HG03342 (cell line): ENCODE measurements around the gene CEP192.
"Not testable (repeated sequence)": the region's sequence is repeated elsewhere in the genome, so short reads cannot be mapped to it uniquely, and the experiment has no call there.

Experiments used
- ATAC-seq: cut with Tn5 transposase; IDR thresholded peaks from one replicate; pipeline ENCODE4 v1.9.1; 2021; ENCODE audit warnings: mild to moderate bottlenecking, moderate library complexity; ENCODE audit not compliant: unreplicated experiment

CEP192 gene

GRCh38 chr18:13028869-13029268 is 37.7 kb downstream of the CEP192 start:
- ATAC-seq: no peak

- ATAC-seq: no peak
These were observed 41.0 kb downstream of the CEP192 start for GRCh38 chr18:13032173-13032572.

- no peak for ATAC-seq
These were observed 44.2 kb downstream of the CEP192 start for GRCh38 chr18:13035249-13035914.

- no peak for ATAC-seq
These were observed 45.6 kb downstream of the CEP192 start for GRCh38 chr18:13036622-13037320.

- ATAC-seq: no peak
These were observed 48.6 kb downstream of the CEP192 start for GRCh38 chr18:13039806-13040205.

- ATAC-seq: no peak
These were observed 51.9 kb downstream of the CEP192 start for GRCh38 chr18:13043066-13043465.

GRCh38 chr18:13048061-13048595 is 57.0 kb downstream of the CEP192 start:
- no peak for ATAC-seq

GRCh38 chr18:13051159-13051558 is 60.0 kb downstream of the CEP192 start:
- no peak for ATAC-seq

- ATAC-seq: no peak
These were observed 60.8 kb downstream of the CEP192 start for GRCh38 chr18:13051950-13052349.

- ATAC-seq: no peak
These were observed 63.2 kb downstream of the CEP192 start for GRCh38 chr18:13054336-13054735.

- ATAC-seq: no peak
These were observed 70.5 kb downstream of the CEP192 start for GRCh38 chr18:13061630-13062189.

GRCh38 chr18:13067124-13067523 is 76.0 kb downstream of the CEP192 start:
- no peak for ATAC-seq

- no peak for ATAC-seq
These were observed 76.8 kb downstream of the CEP192 start for GRCh38 chr18:13067966-13068365.

GRCh38 chr18:13070460-13070859 is 79.3 kb downstream of the CEP192 start:
- no peak for ATAC-seq

GRCh38 chr18:13076886-13077285 is 85.7 kb downstream of the CEP192 start:
- no peak for ATAC-seq

GRCh38 chr18:13077473-13077872 is 86.3 kb downstream of the CEP192 start:
- no peak for ATAC-seq

GRCh38 chr18:13078065-13078464 is 86.9 kb downstream of the CEP192 start:
- not testable (repeated sequence) for ATAC-seq

GRCh38 chr18:13086906-13087305 is 95.7 kb downstream of the CEP192 start:
- no peak for ATAC-seq

GRCh38 chr18:13095466-13095865 is 104.3 kb downstream of the CEP192 start:
- ATAC-seq: no peak

- ATAC-seq: no peak
These were observed 105.1 kb downstream of the CEP192 start for GRCh38 chr18:13096232-13096631.

GRCh38 chr18:13096719-13097118 is 105.6 kb downstream of the CEP192 start:
- no peak for ATAC-seq

- ATAC-seq: not testable (repeated sequence)
These were observed 106.9 kb downstream of the CEP192 start for GRCh38 chr18:13098104-13098503.
